Heart left ventricle (tissue), 16 donors: Measurements from ENCODE around the gene DHX29. TPM values are rescaled to one million over a fixed set of nuclear protein-coding genes. Genes with fewer than 3 reads are reported as not detected.

ENCODE experiments used
- ATAC-seq, 4 donors: fragments of 200-7000 bp; cut with Tn5 transposase; one replicate each; pipeline ENCODE4 v1.9.1; 2020 to 2022; ENCODE audit warnings: moderate library complexity in 4 of 4, mild to moderate bottlenecking in 3 of 4, moderate number of reproducible peaks in 1 of 4
- DNase-seq, 5 donors: peaks; one replicate each; pipeline ENCODE4 v3.0.0-alpha.2; 2020
- H3K27ac ChIP-seq, 12 donors: fragments of 200-600 bp; sonication (generic) in 4 of 12; one replicate each; pipeline versions ENCODE4 v1.5.0 to v1.8.0; 2016 to 2022; ENCODE audit warnings: mild to moderate bottlenecking in 2 of 12
- H3K27me3 ChIP-seq, 9 donors: fragments of 200-600 bp; sonication (generic) in 2 of 9; one replicate each; pipeline versions ENCODE4 v1.5.1 to v1.8.0; 2016 to 2022; ENCODE audit warnings: mild to moderate bottlenecking in 3 of 9
- H3K36me3 ChIP-seq, 9 donors: fragments of 200-600 bp; sonication (generic) in 2 of 9; one replicate each; pipeline versions ENCODE4 v1.5.0 to v1.8.0; 2018 to 2022; ENCODE audit warnings: mild to moderate bottlenecking in 2 of 9
- H3K4me1 ChIP-seq, 12 donors: fragments of 200-600 bp; sonication (generic) in 4 of 12; one replicate each; pipeline versions ENCODE4 v1.5.0 to v1.8.0; 2016 to 2022; ENCODE audit warnings: mild to moderate bottlenecking in 3 of 12
- H3K4me3 ChIP-seq, 12 donors: fragments of 200-600 bp; sonication (generic) in 4 of 12; one replicate each; pipeline versions ENCODE4 v1.5.0 to v1.8.0; 2017 to 2022; ENCODE audit warnings: mild to moderate bottlenecking in 9 of 12, moderate library complexity in 4 of 12
- H3K9me3 ChIP-seq, 12 donors: fragments of 200-600 bp; sonication (generic) in 4 of 12; one replicate each; pipeline versions ENCODE4 v1.5.0 to v1.8.0; 2016 to 2022; ENCODE audit warnings: mild to moderate bottlenecking in 1 of 12
- CTCF ChIP-seq, 12 donors: fragments of 200-600 bp; sonication (generic) in 4 of 12; IDR thresholded peaks; one replicate each; pipeline versions ENCODE4 v1.5.0 to v1.8.0; 2018 to 2022; ENCODE audit warnings: antibody characterized with exemption in 12 of 12, mild to moderate bottlenecking in 5 of 12
- POLR2A ChIP-seq, 2 donors: fragments of 450-650 bp; IDR thresholded peaks; one replicate each; pipeline ENCODE4 v1.6.1; 2017; ENCODE audit warnings: antibody characterized with exemption in 2 of 2, mild to moderate bottlenecking in 2 of 2, moderate library complexity in 2 of 2
- WGBS, 4 donors: extraction: QIAGEN DNeasy Blood & Tissue Kit in 2 of 4; methylation state at CpG; one replicate each; pipeline versions ENCODE4 v1.1.5 to v1.1.7; 2013 to 2018; 5-methylcytosine and 5-hydroxymethylcytosine counted together
- intact Hi-C, 10 donors: fragments of 100-400 bp; cut with DNase I; formaldehyde crosslinking; loops; one replicate each; pipeline versions ENCODE4 v1.11.1 to v1.14.2; 2022
- polyA plus RNA-seq, 2 donors: library from polyadenylated mRNA; stranded (reverse); fragments of 200-250 nt; gene quantifications; one replicate each; pipeline ENCODE4 v1.2.3, GENCODE V29; 2013
- total RNA-seq, 9 donors: library from RNA; depleted of rRNA in 2 of 9; stranded (reverse); fragments of >200 nt in 2 of 9; fragmentation: NEBNext Ultra II Directional in 3 of 9; extraction: Animal tissue kit (Norgen Biotek cat#: 25700) in 3 of 9; gene quantifications; one replicate each; pipeline versions ENCODE4 v1.1.0 to v1.2.4, GENCODE V29; 2016 to 2023
- donor health status: ischemic (EF 13 %, LVEDD 7.1; RV severe dilation, severe dysfunction).
- donor health status: healthy with polysubstance abuse.
- donor health status: DM: no; HTN: yes; CAD: no.
- donor health status: DM: no; HTN: no; CAD: no.
- donor health status: ischemic (EF 25% LVEDD 6.9; RV normal size, moderate dysfunction).
- donor health status: ischemic (EF 25% LVEDD 5.7; RV mildly dilated, moderate dysfunction).
- donor health status: healthy.
- donor health status: DM: yes; HTN: yes; CAD: no.
- donor health status: ischemic (EF 35%, LVEDD 5.7; RV mildly dilated, moderate dysfunction).
- donor health status: nonischemic (EF 11% LVEDD 7.7; RV severe dilation, severe dysfunction).
- donor health status: DM: yes; HTN: yes; CAD: no.
- donor health status: PGD.
- donor health status: ischemic (EF 29% LVEDD 5.4; RV normal size, mild dysfunction).
- donor health status: nonischemic (EF 23%, LVEDD 6.1; RV moderate dilation, normal function).

The DHX29 gene
- total and polyA plus RNA-seq, 11 donors: 5.1 to 26.8 (median 22.1) TPM

DNA sequence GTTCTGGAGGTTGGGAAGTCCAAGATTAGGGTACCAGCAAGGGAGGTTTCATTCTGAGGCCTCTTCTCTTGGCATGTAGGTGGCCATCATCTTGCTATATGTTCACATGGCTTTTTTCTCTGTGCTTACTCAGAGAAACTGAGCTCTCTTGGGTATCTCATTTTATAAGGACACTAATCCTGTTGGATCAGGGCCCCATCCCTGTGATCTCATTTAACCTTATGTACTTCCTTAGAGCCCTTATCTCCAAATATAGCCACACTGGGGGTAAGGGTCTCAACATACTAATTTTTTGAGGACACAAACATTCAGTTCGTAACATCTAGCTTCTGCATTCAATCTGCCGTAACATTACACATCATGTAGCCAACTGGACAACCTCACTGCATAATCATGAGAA lies 6.6 kb downstream of the DHX29 start:
- WGBS, 4 donors: 89 to 100% (median 97%) methylated on average over 2 of the region's 2 CpGs
- Histone ChIP-seq H3K4me3 (no peak overlapping the region), H3K36me3 (peaks cover 0 to 32% (median 17%) of the 10 kb centered on the region in 9 donors), H3K9me3 (peaks cover 0 to 8% (median 2%) of the 10 kb centered on the region in 12 donors), H3K27me3 (no peaks in the 10 kb centered on the region), H3K27ac (no peak overlapping the region), H3K4me1 (peaks cover 0 to 37% (median 23%) of the 10 kb centered on the region in 12 donors)
- DNase-seq (no peak), ATAC-seq (no peak)
- TF ChIP-seq POLR2A (IDR thresholded peaks at IDR 0.05) (no peak), CTCF (IDR thresholded peaks at IDR 0.05) (no peak)
- intact Hi-C loops: no loop called here

GRCh38 chr5:55294935-55295334 lies 12.6 kb downstream of the DHX29 start:
- Histone ChIP-seq H3K4me1 (peaks cover 0 to 8% (median 0%) of the 10 kb centered on the region in 12 donors), H3K9me3 (peaks cover 0 to 8% (median 0%) of the 10 kb centered on the region in 12 donors), H3K4me3 (no peak overlapping the region), H3K27ac (no peak overlapping the region), H3K36me3 (peaks cover 0 to 83% (median 77%) of the 10 kb centered on the region in 9 donors), H3K27me3 (no peaks in the 10 kb centered on the region)
- DNase-seq (no peak), ATAC-seq (no peak)
- TF ChIP-seq CTCF (IDR thresholded peaks at IDR 0.05) (no peak), POLR2A (IDR thresholded peaks at IDR 0.05) (no peak)
- WGBS, 4 donors: 96 to 100% (median 97%) methylated on average over 1 of the region's 1 CpG
- intact Hi-C loops: no loop called here

DNA sequence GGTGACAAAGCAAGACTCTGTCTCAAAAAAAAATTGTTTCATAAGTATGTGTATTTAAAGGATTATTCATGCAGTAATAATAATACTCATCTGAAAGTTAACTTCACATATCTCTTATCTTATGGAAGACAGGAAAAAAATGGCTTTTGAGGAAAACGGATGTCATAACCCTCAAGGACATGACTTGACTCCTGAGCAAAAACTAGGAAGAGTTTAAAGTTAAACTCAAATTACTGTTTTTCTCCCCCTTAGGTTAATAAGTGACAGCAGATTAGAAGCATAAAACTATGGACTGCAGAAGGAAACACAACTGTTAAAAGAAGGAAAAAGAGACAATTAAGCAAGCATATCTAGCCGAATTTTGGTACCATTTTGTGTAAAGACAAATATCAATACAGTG lies 16.5 kb downstream of the DHX29 start:
- 90 to 94% (median 92%) methylated on average over 2 of the region's 2 CpGs for WGBS, 4 donors
- peaks cover 0 to 8% (median 0%) of the 10 kb centered on the region in 12 donors for H3K9me3 ChIP-seq
- H3K27ac ChIP-seq: no peak overlapping the region
- DNase-seq (no peak), ATAC-seq (no peak)
- intact Hi-C loops: no loop called here
- peaks cover 0 to 100% (median 100%) of the 10 kb centered on the region in 9 donors for H3K36me3 ChIP-seq
- TF ChIP-seq POLR2A (IDR thresholded peaks at IDR 0.05) (no peak), CTCF (IDR thresholded peaks at IDR 0.05) (no peak)
- H3K4me3 ChIP-seq: no peak overlapping the region
- H3K4me1 ChIP-seq: no peaks in the 10 kb centered on the region
- no peaks in the 10 kb centered on the region for H3K27me3 ChIP-seq

GRCh38 chr5:55289808-55290207 lies 17.7 kb downstream of the DHX29 start:
- intact Hi-C loops: no loop called here
- H3K4me3 ChIP-seq: no peak overlapping the region
- no peaks in the 10 kb centered on the region for H3K27me3 ChIP-seq
- peaks cover 0 to 100% (median 100%) of the 10 kb centered on the region in 9 donors for H3K36me3 ChIP-seq
- TF ChIP-seq CTCF (IDR thresholded peaks at IDR 0.05) (no peak), POLR2A (IDR thresholded peaks at IDR 0.05) (no peak)
- peaks cover 0 to 3% (median 0%) of the 10 kb centered on the region in 12 donors for H3K9me3 ChIP-seq
- no peaks in the 10 kb centered on the region for H3K4me1 ChIP-seq
- ATAC-seq (no peak), DNase-seq (no peak)
- H3K27ac ChIP-seq: no peak overlapping the region
